Ovary (tissue), 3 donors: ENCODE data around the gene FAR2.

Source experiments
- EP300 ChIP-seq: sonication (generic); formaldehyde crosslinking; IDR thresholded peaks from one replicate; pipeline ENCODE4 v1.6.1; 2017; ENCODE audit warnings: antibody characterized with exemption
- TF ChIP-seq, protein P1 (sequence below), 3 donors: fragments of 450-650 bp in 2 of 3; fragments of 200-600 bp in 1 of 3; IDR thresholded peaks; one replicate each; pipeline versions ENCODE4 v1.5.1 to v1.8.0; 2016 to 2022; ENCODE audit warnings: antibody characterized with exemption in 3 of 3, mild to moderate bottlenecking in 1 of 3
- donor health status: DM: no; HTN: no; CAD: no.

DNA sequence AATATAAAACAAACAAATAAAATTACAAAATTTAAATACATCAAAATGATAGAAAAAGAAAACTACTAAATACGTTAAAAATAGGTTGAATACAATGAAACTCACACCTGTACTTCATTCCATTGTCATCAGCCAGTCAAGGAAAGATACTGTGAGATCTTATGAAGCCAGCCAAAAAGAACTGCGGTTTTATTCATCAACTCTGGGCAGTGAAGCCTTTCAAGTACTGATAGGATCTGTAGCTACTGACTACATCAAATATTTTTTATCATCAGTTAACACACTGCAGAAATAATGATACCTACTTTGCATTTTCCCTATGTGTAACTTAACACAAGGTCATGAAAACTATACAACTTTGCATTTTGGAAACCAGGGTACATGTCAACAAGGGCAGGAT is 46.3 kb upstream of the FAR2 start:
- TF ChIP-seq, protein P1, sequence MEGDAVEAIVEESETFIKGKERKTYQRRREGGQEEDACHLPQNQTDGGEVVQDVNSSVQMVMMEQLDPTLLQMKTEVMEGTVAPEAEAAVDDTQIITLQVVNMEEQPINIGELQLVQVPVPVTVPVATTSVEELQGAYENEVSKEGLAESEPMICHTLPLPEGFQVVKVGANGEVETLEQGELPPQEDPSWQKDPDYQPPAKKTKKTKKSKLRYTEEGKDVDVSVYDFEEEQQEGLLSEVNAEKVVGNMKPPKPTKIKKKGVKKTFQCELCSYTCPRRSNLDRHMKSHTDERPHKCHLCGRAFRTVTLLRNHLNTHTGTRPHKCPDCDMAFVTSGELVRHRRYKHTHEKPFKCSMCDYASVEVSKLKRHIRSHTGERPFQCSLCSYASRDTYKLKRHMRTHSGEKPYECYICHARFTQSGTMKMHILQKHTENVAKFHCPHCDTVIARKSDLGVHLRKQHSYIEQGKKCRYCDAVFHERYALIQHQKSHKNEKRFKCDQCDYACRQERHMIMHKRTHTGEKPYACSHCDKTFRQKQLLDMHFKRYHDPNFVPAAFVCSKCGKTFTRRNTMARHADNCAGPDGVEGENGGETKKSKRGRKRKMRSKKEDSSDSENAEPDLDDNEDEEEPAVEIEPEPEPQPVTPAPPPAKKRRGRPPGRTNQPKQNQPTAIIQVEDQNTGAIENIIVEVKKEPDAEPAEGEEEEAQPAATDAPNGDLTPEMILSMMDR (IDR thresholded peaks at IDR 0.05): no peak
- TF ChIP-seq EP300: no peak
